DOHH2 (cell line): ENCODE measurements around the gene ANKRD23.

Source experiments
- H3F3A ChIP-seq: fragments of 200-600 bp; sonication (generic), shearing (Covaris generic); 2 replicates; pipeline ENCODE4 v1.6.0; 2016; ENCODE audit warnings: antibody characterized with exemption, mild to moderate bottlenecking; ENCODE audit not compliant: control insufficient read depth, insufficient read depth
- H3K27ac ChIP-seq: fragments of 200-600 bp; sonication (generic); 2 replicates; pipeline ENCODE4 v1.5.1; 2014; ENCODE audit warnings: low read depth, mild to moderate bottlenecking, low read length, moderate library complexity
- H3K27me3 ChIP-seq: fragments of 200-600 bp; sonication (generic); 2 replicates; pipeline ENCODE4 v1.6.1; 2014; ENCODE audit warnings: mild to moderate bottlenecking, low read length, mixed read lengths; ENCODE audit not compliant: control insufficient read depth
- H3K36me3 ChIP-seq: fragments of 200-600 bp; sonication (generic); 2 replicates; pipeline ENCODE4 v1.6.1; 2014; ENCODE audit warnings: mild to moderate bottlenecking, low read length, moderate library complexity, mixed read lengths; ENCODE audit not compliant: control insufficient read depth
- H3K4me1 ChIP-seq: fragments of 200-600 bp; sonication (generic); 2 replicates; pipeline ENCODE4 v1.6.1; 2014; ENCODE audit warnings: mild to moderate bottlenecking, low read length, mixed read lengths; ENCODE audit not compliant: control insufficient read depth
- H3K4me2 ChIP-seq: fragments of 200-600 bp; sonication (generic); 2 replicates; pipeline ENCODE4 v1.6.0; 2014; ENCODE audit warnings: mild to moderate bottlenecking, low read length, moderate library complexity
- H3K4me3 ChIP-seq: fragments of 200-600 bp; sonication (generic); 2 replicates; pipeline ENCODE4 v1.5.1; 2014; ENCODE audit warnings: mild to moderate bottlenecking, low read length, mixed read lengths
- H3K79me2 ChIP-seq: fragments of 200-600 bp; sonication (generic); 2 replicates; pipeline ENCODE4 v1.6.1; 2014; ENCODE audit warnings: mild to moderate bottlenecking, low read length, mixed read lengths; ENCODE audit not compliant: control insufficient read depth
- H3K9me2 ChIP-seq: fragments of 200-600 bp; sonication (generic); replicated peaks from 2 replicates; pipeline ENCODE4 v1.6.1; 2014; ENCODE audit warnings: mild to moderate bottlenecking, low read length, mixed read lengths; ENCODE audit not compliant: control insufficient read depth
- H3K9me3 ChIP-seq: fragments of 200-600 bp; sonication (generic); 2 replicates; pipeline ENCODE4 v1.6.1; 2014; ENCODE audit warnings: antibody characterized with exemption, low read length, mixed read lengths; ENCODE audit not compliant: control insufficient read depth, insufficient read depth
- H4K20me1 ChIP-seq: fragments of 200-600 bp; sonication (generic); 2 replicates; pipeline ENCODE4 v1.6.0; 2014; ENCODE audit warnings: low read depth, mild to moderate bottlenecking, antibody characterized with exemption, low read length, moderate library complexity; ENCODE audit not compliant: control insufficient read depth, insufficient read depth
- EZH2phosphoT487 ChIP-seq: fragments of 200-600 bp; sonication (generic); IDR thresholded peaks from 2 replicates; pipeline ENCODE4 v1.6.1; 2017; ENCODE audit warnings: borderline replicate concordance, mild to moderate bottlenecking, antibody characterized with exemption, low read length, moderate library complexity, mixed read lengths
- TF ChIP-seq, protein P1 (sequence below): fragments of 200-600 bp; sonication (generic); IDR thresholded peaks from one replicate; pipeline ENCODE4 v1.5.1; 2014; ENCODE audit warnings: antibody characterized with exemption, mild to moderate bottlenecking, low read depth, low read length; ENCODE audit not compliant: poor library complexity, severe bottlenecking

The ANKRD23 gene

DNA sequence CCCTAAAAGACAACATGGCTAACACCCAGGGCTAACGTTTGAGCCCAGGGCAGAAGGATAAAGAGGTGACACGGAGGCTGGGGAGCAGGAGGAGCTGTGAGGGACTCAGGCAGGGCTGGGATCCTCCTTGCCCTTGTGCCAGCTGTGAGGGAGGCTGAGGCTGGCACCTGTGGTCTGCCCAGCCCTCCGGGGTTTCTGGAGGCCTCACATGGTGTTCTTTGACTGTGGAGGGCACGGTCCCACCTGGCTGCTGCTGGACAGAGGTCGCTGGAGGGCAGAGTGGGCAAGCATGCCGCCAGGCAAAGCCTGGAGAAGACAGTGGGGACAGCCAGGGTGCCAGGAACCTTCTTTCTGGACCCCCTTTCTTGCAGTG, 54.6 kb downstream of the ANKRD23 start:
- Histone ChIP-seq H3F3A (no peaks in the 10 kb centered on the region), H3K79me2 (no peaks in the 10 kb centered on the region), H3K4me2 (no peak overlapping the region), H3K9me3 (no peaks in the 10 kb centered on the region), H4K20me1 (no peaks in the 10 kb centered on the region), H3K27ac (no peak overlapping the region), H3K4me3 (no peak overlapping the region), H3K36me3 (no peaks in the 10 kb centered on the region), H3K9me2 (no peaks in the 10 kb centered on the region), H3K27me3 (no peaks in the 10 kb centered on the region), H3K4me1 (no peaks in the 10 kb centered on the region)
- TF ChIP-seq EZH2phosphoT487, result no peak
- TF ChIP-seq, protein P1, sequence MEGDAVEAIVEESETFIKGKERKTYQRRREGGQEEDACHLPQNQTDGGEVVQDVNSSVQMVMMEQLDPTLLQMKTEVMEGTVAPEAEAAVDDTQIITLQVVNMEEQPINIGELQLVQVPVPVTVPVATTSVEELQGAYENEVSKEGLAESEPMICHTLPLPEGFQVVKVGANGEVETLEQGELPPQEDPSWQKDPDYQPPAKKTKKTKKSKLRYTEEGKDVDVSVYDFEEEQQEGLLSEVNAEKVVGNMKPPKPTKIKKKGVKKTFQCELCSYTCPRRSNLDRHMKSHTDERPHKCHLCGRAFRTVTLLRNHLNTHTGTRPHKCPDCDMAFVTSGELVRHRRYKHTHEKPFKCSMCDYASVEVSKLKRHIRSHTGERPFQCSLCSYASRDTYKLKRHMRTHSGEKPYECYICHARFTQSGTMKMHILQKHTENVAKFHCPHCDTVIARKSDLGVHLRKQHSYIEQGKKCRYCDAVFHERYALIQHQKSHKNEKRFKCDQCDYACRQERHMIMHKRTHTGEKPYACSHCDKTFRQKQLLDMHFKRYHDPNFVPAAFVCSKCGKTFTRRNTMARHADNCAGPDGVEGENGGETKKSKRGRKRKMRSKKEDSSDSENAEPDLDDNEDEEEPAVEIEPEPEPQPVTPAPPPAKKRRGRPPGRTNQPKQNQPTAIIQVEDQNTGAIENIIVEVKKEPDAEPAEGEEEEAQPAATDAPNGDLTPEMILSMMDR, result no peak

DNA sequence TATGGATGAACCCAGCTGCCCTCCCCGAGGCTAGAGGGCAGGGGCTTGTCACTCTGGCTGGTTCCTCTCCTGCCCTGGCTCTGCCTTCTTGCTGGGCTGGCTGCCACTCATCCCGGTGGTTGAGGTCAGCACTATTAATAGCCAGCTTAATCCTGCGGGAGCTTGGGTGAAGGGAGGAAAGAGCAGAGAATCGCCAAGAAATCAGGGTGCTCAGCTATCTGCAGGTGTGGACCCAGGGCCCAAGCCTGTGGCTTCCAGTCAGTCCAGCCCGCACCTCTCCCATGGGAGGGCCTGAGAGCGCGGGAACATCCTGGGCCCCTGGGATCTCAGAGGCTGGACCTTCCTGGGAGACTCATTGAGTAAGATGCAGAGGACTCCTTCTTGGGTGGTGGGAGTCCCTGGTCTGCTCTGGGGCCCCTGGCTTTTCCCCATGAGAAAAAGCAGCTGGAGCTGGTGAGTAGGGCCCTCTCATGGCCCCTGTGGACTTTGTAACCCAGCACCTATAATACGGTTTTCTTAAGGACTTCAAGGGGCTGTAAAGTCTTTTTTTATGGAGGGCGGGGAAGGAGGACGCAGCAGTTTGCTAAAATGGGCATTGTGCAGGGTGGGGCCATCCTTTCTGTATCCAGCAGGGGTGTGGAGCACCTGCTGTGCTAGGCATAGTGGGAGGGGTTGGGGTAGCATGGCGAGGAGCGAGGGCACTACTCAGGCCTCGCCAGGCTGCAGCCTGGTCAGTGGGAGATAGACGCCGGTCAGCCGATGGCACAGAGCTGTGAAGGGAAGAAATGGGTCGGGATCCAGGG, 55.2 kb downstream of the ANKRD23 start:
- H3K4me1 ChIP-seq, result no peaks in the 10 kb centered on the region
- H3K4me2 ChIP-seq, result no peak overlapping the region
- H3K9me3 ChIP-seq, result no peaks in the 10 kb centered on the region
- H3K36me3 ChIP-seq, result no peaks in the 10 kb centered on the region
- H3K27me3 ChIP-seq, result no peaks in the 10 kb centered on the region
- no peak for TF ChIP-seq EZH2phosphoT487
- TF ChIP-seq, protein P1, result no peak
- H4K20me1 ChIP-seq, result no peaks in the 10 kb centered on the region
- H3K9me2 ChIP-seq, result no peaks in the 10 kb centered on the region
- H3K4me3 ChIP-seq, result no peak overlapping the region
- no peaks in the 10 kb centered on the region for H3K79me2 ChIP-seq
- H3F3A ChIP-seq, result no peaks in the 10 kb centered on the region
- H3K27ac ChIP-seq, result no peak overlapping the region
